Stimulated activated CD4-positive, alpha-beta T cell treated with anti-CD3 and anti-CD28 coated beads, Interleukin-15, amount 100 ng/mL, for 48 hours (primary cell): ENCODE results near the gene METTL2A.
"Not testable (repeated sequence)": the region's sequence is repeated elsewhere in the genome, so short reads cannot be mapped to it uniquely, and the experiment has no call there.

Experiments used
- DNase-seq, 2 donors: peaks; one replicate each; pipeline ENCODE4 v3.0.0-alpha.2; 2020; ENCODE audit warnings: low read depth in 2 of 2

The METTL2A gene

DNA sequence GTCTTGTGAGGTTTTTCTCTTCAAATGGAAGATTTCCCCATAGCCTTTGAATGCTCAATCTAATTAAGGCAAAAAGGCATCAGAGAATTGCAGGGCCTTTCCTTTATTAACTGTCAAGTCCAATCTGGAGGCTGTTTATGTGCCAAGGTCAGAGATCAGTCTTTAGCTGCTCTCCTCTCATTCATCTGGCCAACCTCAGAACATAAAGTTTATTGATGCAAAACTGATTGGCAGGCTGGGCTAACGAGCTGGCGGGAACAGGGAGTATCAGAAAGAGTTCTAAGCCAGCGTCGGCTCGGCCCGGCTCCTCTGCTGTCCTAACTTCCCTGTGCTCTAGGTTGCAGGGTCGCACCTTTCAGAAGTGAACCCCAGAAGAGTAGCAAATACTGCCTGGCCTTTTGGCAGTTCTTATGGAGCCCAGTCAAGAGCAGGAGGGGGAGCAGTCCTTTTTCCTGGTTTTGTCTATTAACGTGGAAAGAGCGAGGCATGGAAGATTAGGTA is 47.7 kb downstream of the METTL2A start:
- not testable (repeated sequence) for DNase-seq

DNA sequence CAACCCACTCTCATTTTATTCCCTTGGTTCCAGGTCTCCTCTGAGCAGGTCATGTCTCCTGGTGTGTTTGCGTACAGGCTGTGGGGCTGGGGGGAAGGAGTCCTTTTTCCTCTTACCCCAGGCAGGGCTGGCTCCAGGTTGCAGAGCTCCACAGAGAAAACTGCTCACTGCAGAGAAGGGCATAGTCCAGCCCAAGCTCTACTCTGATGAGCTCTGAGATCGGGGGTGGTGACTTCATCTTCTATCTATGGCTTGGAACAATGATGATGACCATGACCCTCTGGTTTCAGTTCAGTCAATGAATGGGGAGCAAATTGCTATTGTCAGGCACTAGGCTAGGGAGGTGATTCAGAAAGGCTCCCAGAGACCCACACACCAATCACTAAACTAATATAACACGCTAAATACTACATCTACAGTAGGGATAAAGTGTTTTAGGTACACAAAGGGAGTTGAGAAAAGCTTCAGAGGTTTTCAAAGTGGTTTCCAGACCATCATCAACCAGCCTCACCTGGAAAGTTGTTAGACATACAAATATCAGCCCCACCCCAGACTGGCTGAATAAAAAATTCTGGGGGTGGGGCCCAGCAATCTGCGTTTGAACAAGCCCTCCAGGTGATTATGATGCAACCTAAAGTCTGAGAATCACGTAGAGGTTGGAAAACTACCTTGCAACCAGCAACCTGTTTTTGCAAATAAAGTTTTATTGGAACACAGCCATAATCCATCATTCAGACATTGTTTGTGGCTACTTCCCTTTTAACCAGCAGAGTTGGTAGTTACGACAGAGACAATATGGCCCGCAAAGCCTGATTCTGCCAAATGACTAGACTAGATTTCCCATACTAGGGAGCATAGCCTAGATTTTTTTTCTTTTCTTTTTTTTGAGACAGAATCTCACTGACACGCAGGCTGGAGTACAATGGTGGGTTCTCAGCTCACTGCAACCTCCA is 49.6 kb downstream of the METTL2A start:
- DNase-seq, result not testable (repeated sequence)

DNA sequence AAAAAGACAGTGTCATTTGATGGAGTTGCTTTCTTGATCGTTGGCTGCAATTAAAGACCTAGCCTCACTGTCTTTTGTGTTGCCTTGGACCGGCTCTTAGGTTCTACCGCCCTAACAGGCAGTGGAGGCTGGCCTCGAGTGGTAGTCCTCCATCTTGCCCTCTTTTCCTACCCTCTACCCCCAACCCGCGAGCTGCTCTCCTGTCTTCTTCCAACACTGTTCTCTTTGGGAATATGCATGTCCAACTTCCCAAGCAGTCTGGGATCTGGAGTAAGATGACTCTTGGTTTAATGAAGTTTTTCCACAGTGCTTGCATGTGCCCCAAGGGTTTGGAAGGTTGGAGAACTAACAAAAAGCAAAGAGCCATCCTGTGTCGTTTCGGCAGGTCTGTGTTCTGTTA is 53.4 kb downstream of the METTL2A start:
- DNase-seq, result not testable (repeated sequence)

DNA sequence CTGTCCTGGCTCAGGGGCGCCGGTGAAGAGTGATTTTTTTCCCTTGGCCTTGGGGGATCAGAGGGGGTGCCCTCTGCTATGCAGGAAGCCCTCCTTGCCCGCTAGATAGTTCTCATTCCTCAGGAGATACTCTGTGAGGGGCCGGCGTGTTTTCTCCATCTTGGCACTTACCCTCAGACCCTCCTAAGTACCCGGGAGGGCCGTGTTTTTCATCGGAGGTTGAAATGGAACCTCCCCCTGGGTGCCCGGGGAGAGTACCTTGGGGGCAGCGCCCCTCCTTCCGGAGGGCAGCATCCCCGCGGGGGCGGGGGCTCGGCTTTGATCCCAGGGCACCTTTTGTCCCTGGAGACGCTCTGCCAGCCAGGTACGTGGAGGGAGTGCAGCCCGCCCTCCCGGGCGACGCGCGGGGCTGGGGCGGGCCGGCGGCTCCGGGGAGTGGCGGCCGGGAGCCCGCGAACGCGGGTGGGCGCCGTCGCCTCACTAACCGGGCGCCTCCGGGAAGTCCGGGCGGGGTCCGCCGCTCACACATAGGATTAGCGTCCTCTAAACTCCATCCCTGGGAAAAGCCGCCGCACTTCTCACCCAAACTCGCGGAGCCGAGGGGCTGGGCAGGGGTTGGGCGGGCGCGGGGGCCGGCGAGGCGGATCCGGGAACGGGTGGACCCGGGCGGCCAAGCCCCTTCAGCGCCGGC is 54.2 kb downstream of the METTL2A start:
- DNase-seq, result peak in 1 of 2 donors; percentile 14

DNA sequence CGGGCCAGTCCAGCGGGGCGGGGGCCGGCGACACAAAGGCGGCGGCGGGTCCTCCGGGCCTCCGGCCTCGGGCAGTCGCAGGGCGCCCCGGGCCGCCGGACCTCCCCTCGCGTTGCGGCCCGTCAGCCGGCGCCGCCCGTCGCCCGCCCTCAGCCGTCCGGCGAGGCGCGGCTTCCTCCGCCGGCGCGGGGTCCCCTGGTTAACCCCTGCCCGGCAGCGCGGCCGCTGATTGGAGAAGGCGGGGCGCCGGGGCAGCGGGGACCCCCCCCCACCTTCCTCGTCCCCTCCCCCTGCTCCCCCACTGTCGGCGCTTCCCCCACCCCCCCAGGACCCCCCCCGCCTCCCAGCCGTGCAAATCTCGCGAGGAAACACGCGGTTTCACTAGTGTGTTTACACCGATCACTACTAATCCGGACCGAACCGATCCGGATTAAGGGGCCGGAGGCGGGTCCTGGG is 54.8 kb downstream of the METTL2A start, which contains the start of gene TLK2:
TSS of gene TLK2 (plus strand) at position 402 of the 456 bp plus-strand sequence. CDS start 2,301 bp downstream, outside the sequence.
- peak; percentile 58 to 79 for DNase-seq

DNA sequence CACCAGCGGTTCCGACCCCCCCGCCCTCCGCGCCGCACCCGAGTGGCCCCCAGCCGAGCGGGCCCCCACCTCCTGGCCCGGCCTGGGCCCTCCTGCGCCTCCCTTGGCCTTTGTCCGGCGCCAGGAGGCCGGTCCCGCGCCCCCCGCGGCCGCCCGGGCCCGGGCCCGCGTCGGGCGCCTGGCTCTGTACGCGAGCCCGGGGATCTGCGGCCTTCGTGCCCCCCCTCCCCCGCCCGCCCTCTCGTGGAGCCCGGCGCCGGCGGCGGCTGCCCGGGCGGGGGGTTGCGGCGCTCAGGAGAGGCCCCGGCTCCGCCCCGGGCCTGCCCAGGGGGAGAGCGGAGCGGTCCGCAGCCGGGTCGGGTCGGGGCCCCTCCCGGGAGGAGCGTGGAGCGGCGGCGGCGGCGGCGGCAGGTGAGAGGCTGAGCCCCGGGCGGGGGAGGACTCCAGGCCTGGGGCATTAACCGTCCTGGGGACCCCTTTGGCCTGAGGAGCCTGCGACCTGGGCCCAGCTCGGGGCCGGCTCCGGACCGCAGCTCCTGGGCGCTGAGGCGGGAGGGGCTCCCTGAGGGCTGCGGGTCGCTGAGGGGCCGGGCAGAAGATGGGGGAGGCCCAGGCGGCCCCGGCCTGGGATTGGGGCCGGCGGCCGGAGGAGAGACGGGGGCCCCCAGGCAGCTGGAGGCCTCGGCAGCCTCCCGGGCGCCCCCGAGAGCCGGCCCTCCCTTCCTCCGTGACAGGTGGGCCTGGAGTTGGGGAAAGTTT is 55.4 kb downstream of the METTL2A start:
- peak in 1 of 2 donors; percentile 11 for DNase-seq

DNA sequence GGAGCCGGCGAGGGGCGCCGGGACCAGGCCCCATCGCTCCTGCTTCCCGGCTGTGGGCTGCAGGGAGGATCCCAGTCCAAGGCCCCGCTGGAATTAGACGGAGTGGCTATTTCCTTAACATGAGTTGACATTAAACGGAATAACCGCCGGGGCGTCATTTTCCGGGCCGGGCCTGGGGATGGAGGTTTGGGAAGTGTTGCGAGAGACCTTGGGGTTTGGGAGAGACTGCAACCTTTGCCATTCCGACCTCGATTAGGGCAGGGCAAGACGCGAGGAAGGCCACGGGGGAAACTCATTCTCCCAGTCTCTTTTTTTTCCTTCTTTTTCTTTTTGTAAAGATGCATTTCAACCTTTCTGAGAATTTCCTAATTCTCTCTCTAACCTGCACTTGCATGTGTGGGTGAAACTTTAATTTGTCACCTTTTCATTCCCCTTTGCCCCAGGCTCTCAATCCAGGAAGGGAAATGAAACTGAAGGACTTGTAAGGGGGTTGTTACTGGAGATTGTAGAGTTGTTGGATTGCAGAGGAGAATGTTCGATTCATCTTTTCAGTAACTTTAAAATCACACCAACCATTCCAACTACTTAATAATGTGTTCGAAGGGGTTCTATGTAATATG is 56.1 kb downstream of the METTL2A start:
- DNase-seq, result not testable (repeated sequence)

DNA sequence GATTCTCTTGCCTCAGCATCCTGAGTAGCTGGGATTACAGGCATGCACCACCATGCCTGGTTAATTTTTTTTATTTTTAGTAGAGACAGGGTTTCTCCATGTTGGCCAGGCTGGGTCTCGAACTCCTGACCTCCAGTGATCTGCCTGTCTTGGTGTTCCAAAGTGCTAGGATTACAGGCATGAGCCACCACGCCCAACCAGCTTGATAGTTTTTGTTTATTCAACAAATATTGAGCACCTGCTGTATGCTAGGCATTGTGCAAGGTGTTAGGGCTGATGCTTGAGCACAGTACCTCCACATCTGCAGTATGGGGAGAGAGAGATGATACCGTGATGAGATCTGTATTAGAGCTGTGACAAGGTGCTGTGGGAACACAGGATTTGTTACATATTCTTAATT is 58.9 kb downstream of the METTL2A start:
- DNase-seq, result not testable (repeated sequence)

DNA sequence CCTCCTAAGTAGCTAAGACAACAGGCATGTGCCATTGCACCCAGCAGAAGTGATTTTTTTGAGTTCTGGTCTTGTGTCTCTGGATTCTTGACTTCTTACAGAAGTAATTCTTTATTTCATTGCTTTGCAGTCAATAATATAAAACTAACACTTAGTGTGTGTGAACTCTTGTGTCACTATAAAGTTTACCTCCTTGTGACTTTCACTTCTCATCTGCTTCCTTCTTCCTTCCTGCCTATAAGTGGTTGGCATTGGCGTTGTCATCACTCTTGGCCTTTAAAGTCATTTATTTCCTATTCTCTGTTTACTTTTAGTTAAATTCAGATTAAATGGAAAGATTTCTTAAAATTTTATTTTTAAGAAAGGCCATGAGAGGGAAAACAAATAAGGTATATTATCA is 67.3 kb downstream of the METTL2A start:
- not testable (repeated sequence) for DNase-seq

DNA sequence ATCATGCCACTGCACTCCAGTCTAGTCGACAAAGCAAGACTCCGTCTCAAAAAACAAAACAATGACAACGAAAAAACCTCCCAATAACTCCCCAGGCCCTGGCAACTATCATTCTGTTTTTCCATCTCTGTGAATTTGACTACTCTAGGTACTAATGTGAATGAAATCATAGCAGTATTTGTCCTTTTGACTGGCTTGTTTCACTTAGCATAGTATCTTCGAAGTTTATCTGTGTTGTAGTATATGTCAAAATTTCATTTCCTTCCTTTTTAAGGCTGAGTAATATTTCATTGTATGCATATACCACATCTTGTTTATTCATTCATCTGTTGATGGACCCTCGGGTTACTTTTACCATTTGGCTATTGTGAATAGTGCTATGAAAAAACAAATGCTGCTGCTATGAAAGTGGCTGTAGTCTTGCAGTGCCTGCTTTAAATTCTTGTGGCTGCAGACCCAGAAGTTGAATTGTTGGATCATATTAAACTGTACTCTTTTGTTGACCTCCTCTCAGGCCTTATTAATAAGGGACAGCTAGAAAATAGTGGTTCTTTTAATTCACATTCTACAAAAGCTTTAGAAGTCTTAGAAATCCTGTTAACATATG is 69.5 kb downstream of the METTL2A start:
- DNase-seq, result not testable (repeated sequence)

DNA sequence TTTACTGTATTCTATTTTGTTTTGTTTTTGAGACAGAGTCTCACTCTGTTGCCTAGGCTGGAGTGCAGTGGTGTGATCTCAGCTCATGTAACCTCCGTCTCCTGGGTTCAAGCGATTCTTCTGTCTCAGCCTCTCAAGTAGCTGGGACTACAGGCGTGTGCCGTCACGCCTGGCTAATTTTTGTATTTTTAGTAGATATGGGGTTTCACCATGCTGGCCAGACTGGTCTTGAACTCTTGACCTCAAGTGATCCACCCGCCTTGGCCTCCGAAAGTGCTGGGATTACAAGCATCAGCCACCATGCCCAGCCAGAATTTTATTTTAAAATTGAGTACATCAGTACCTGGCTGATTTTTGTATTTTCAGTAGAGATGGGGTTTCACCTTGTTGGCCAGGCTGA is 70.4 kb downstream of the METTL2A start:
- DNase-seq, result not testable (repeated sequence)

DNA sequence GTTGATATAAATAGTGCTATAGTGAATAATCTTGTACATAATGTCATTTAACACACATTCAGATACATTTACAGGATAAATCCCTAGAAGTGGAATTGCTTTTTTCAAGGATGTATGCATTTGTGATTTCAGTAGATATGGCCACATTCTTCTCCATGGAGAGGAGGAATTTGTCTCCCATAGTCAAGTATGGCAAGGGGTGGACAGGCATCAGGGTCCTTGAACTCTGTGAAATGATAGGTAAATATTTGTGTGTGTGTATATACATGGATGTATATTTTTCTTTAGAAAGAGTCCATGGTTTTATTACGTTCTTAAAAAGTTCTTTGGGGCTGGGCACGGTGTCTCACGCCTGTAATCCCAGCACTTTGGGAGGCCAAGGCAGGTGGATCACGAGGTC is 72.6 kb downstream of the METTL2A start:
- not testable (repeated sequence) for DNase-seq

DNA sequence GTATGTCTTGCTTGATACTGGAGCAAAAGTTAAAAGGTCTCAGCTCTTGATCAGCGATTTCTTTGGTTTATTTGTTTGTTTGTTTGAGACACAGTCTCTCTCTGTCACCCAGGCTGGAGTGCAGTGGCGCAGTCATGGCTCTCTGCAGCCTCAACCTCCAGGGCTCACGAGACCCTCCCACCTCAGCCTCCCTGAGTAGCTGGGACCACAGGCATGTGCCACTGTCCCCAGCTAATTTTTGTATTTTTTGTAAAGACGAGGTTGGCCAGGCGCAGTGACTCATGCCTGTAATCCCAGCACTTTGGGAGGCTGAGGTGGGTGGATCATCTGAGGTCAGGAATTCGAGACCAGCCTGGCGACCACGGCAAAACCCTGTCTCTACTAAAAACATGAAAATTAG is 75.1 kb downstream of the METTL2A start:
- DNase-seq, result not testable (repeated sequence)
